GM12873 (cell line): ENCODE data around the gene SHISA8.

Source experiments
- CTCF ChIP-seq: IDR thresholded peaks from 2 replicates; pipeline ENCODE4 v1.5.1; 2012; ENCODE audit warnings: low read depth, mild to moderate bottlenecking, moderate library complexity, low read length, control low read depth; ENCODE audit not compliant: insufficient read depth; ENCODE audit errors: missing control alignments

SHISA8 gene

DNA sequence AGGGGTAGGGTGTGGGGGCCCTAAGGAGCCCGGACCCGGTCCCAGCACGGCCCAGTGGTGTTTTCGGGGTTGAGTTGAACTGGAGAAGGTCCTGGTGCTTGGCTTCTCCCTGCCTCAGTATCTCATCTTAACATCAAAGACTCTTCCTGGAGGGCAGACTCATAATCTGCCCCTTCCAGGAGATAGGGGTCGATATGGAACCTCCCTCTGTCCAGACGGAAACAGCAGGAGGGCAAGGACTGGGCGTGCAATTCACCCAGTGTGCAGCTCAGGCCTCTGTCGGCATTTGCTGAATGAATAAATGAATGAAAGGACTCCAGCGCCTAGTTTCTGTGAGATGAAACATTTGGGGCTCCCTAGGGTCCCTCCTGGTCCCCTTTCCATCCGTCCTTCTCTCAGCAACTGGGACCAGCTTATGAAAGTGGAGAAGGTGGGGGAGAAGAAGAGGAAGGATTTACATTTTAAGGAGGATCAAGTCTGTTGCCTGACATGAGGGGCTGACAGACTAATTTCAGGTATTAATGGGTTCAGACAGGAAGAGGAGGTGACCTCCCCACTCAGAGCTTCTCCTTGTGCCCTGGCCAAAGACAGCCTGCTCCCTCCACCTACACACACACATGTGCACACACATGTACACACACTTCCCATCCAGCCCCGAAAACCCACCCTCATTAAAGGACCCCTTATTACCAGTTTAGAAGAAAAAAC lies 1.1 kb upstream of the SHISA8 start:
- TF ChIP-seq CTCF, result no peak

- TF ChIP-seq CTCF, result no peak
Observed at GRCh38 chr22:41914611-41915034, 251 bp downstream of the SHISA8 start.

- TF ChIP-seq CTCF, result no peak
Observed at GRCh38 chr22:41913842-41914534, 886 bp downstream of the SHISA8 start.

- no peak for TF ChIP-seq CTCF
Observed at GRCh38 chr22:41913040-41913719, 1.7 kb downstream of the SHISA8 start.

GRCh38 chr22:41912338-41913039 lies 2.4 kb downstream of the SHISA8 start:
- TF ChIP-seq CTCF, result no peak

DNA sequence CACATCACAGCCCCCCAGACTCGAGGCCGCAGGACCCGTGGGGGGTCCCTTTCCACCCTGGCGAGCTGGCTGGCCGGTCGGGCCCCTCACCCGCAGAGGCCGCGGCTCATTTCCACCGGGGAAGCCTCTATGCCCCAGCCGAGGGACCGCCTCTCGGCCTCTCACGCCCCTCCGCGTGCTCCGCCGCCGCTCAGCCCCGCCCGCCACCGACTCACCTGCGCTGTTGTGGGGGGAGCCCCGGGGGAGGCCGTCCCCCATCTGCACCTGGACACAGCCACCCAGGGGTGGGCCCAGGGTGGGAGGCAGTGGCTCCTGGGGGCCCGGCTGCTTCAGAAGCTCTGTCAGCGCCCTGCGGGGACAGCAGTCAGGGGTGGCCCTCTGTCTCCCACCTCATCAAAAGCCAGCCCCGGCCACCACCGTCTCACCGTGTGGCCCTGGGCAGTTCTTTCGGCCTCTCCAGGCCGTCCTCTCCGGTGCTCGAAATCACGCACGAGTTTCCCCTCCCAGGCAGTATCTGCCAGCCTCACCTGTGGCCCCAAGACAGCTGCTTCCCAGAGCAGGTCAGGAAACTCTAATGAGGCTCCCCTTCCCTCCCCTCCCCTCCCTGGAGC lies 3.8 kb downstream of the SHISA8 start:
- no peak for TF ChIP-seq CTCF
